OCI-LY3 (cell line): ENCODE results near the gene SGPL1.

Experiments
- EZH2phosphoT487 ChIP-seq: fragments of 200-600 bp; shearing (Covaris generic); IDR thresholded peaks from 2 replicates; pipeline ENCODE4 v1.6.1; 2018; ENCODE audit warnings: antibody characterized with exemption, mixed run types, low read depth
- TF ChIP-seq, protein P1 (sequence below): fragments of 200-600, 300-600 bp; sonication (generic); IDR thresholded peaks from 2 replicates; pipeline ENCODE4 v1.5.1; 2014; ENCODE audit warnings: antibody characterized with exemption, low read length, low read depth

DNA sequence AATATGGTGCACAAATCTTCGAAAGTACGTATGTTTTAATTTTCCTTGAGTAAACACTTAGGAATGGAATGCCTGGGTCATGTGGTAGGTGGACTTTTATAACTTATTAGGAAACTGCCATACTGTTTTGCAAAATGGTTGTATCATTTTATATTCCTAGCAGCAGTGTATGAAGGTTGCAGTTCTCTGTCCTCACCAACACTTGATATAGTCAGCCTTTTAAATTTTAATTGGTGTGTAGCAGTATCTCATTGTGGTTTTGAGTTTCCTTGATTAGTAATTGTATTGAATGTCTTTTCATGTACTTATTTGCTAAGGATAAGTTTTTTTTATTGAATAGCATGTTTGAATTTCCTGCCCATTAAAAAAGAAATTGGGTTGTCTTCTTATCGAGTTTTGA, 73.5 kb downstream of the SGPL1 start:
- no peak for TF ChIP-seq EZH2phosphoT487
- TF ChIP-seq, protein P1, sequence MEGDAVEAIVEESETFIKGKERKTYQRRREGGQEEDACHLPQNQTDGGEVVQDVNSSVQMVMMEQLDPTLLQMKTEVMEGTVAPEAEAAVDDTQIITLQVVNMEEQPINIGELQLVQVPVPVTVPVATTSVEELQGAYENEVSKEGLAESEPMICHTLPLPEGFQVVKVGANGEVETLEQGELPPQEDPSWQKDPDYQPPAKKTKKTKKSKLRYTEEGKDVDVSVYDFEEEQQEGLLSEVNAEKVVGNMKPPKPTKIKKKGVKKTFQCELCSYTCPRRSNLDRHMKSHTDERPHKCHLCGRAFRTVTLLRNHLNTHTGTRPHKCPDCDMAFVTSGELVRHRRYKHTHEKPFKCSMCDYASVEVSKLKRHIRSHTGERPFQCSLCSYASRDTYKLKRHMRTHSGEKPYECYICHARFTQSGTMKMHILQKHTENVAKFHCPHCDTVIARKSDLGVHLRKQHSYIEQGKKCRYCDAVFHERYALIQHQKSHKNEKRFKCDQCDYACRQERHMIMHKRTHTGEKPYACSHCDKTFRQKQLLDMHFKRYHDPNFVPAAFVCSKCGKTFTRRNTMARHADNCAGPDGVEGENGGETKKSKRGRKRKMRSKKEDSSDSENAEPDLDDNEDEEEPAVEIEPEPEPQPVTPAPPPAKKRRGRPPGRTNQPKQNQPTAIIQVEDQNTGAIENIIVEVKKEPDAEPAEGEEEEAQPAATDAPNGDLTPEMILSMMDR: no peak
